ENCODE data around the gene RGPD3.
"Not testable (repeated sequence)": the region's sequence is repeated elsewhere in the genome, so short reads cannot be mapped to it uniquely, and the experiment has no call there.

DNA sequence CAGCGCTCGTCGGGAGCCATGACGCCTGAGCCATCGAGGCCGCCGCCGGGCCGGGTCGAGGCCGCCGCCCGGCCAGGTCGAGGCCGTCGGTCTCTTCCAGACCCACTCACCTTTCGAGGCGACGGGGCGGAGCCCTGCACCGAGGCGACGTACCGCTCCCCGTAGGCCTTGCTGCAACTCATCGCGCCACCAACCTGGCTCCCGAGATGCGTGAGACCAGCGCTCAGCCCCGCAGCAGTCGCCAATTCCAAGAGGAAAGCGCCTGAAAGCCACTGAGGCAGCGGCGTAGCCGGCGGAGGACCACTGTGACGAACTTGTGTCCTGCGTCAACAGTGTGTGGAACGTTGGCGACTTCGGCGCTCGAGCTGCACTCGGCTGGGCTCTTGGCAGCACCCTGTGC lies at the start of gene RGPD3:
- TF ChIP-seq EP300 (IDR thresholded peaks at IDR 0.05; ENCODE audit: low read depth); POLR2AphosphoS5 (IDR thresholded peaks at IDR 0.05): not testable (repeated sequence)
- TF ChIP-seq, protein P1, sequence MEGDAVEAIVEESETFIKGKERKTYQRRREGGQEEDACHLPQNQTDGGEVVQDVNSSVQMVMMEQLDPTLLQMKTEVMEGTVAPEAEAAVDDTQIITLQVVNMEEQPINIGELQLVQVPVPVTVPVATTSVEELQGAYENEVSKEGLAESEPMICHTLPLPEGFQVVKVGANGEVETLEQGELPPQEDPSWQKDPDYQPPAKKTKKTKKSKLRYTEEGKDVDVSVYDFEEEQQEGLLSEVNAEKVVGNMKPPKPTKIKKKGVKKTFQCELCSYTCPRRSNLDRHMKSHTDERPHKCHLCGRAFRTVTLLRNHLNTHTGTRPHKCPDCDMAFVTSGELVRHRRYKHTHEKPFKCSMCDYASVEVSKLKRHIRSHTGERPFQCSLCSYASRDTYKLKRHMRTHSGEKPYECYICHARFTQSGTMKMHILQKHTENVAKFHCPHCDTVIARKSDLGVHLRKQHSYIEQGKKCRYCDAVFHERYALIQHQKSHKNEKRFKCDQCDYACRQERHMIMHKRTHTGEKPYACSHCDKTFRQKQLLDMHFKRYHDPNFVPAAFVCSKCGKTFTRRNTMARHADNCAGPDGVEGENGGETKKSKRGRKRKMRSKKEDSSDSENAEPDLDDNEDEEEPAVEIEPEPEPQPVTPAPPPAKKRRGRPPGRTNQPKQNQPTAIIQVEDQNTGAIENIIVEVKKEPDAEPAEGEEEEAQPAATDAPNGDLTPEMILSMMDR (IDR thresholded peaks at IDR 0.05): not testable (repeated sequence)

Measured in transverse colon (tissue), 4 donors.